HepG2 (cell line): ENCODE data around the gene LDLRAD3.

Experiments
- AKAP8 ChIP-seq: sonication (generic); formaldehyde crosslinking; IDR thresholded peaks from 2 replicates; pipeline ENCODE4 v1.5.1; 2020; ENCODE audit warnings: mild to moderate bottlenecking, missing genetic modification reagents
- BHLHE40 ChIP-seq: IDR thresholded peaks from 2 replicates; pipeline ENCODE4 v1.6.1; 2011; ENCODE audit warnings: low read length, improper control_type of control experiment
- FIP1L1 ChIP-seq: fragments of 200-400 bp; formaldehyde crosslinking; IDR thresholded peaks from 2 replicates; pipeline ENCODE4 v1.6.1; 2018; ENCODE audit warnings: low read depth, mild to moderate bottlenecking, low read length, moderate library complexity, borderline replicate concordance; ENCODE audit not compliant: insufficient read depth
- HDAC2 ChIP-seq: sonication (generic); formaldehyde crosslinking; IDR thresholded peaks from 2 replicates; pipeline ENCODE4 v1.4.0; 2020; ENCODE audit warnings: missing genetic modification reagents
- NFE2 ChIP-seq: sonication (generic); formaldehyde crosslinking; IDR thresholded peaks from 2 replicates; pipeline ENCODE4 v1.4.0; 2020; ENCODE audit warnings: missing genetic modification reagents
- NFYB ChIP-seq: sonication (generic); formaldehyde crosslinking; IDR thresholded peaks from 2 replicates; pipeline ENCODE4 v1.4.0; 2020; ENCODE audit warnings: missing genetic modification reagents
- POLR2A ChIP-seq, 2 experiments: IDR thresholded peaks; 2 replicates each; pipeline ENCODE4 v1.6.1; 2011; ENCODE audit warnings: low read depth in 2 of 2, low read length in 2 of 2, mild to moderate bottlenecking in 1 of 2, moderate library complexity in 1 of 2; ENCODE audit not compliant: insufficient read depth in 1 of 2
- RBFOX2 ChIP-seq: fragments of 200-400 bp; formaldehyde crosslinking; IDR thresholded peaks from 2 replicates; pipeline ENCODE4 v1.6.1; 2017; ENCODE audit warnings: low read depth, mild to moderate bottlenecking, low read length
- TF ChIP-seq, protein P1 (sequence below): sonication (generic); formaldehyde crosslinking; IDR thresholded peaks from 2 replicates; pipeline ENCODE4 v1.8.1; 2023; ENCODE audit warnings: mild to moderate bottlenecking, missing genetic modification reagents, borderline replicate concordance
- TF ChIP-seq, protein P2 (sequence below): sonication (generic); formaldehyde crosslinking; IDR thresholded peaks from 2 replicates; pipeline ENCODE4 v1.8.1; 2023; ENCODE audit warnings: missing genetic modification reagents, inconsistent platforms, borderline replicate concordance
- TF ChIP-seq, protein P3 (sequence below): sonication (generic); formaldehyde crosslinking; IDR thresholded peaks from 2 replicates; pipeline ENCODE4 v1.5.1; 2020; ENCODE audit warnings: missing genetic modification reagents, mild to moderate bottlenecking, borderline replicate concordance

- TF ChIP-seq, protein P1, sequence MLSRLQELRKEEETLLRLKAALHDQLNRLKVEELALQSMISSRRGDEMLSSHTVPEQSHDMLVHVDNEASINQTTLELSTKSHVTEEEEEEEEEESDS (CRISPR knock-in tag), result no peak
- TF ChIP-seq HDAC2 (CRISPR knock-in tag), result no peak
- TF ChIP-seq FIP1L1, result no peak
- no peak for TF ChIP-seq POLR2A (IDR thresholded peaks at IDR 0.05; ENCODE audit: insufficient read depth in 1 of 2, low read depth in 2 of 2, low read length in 2 of 2)
- TF ChIP-seq, protein P2, sequence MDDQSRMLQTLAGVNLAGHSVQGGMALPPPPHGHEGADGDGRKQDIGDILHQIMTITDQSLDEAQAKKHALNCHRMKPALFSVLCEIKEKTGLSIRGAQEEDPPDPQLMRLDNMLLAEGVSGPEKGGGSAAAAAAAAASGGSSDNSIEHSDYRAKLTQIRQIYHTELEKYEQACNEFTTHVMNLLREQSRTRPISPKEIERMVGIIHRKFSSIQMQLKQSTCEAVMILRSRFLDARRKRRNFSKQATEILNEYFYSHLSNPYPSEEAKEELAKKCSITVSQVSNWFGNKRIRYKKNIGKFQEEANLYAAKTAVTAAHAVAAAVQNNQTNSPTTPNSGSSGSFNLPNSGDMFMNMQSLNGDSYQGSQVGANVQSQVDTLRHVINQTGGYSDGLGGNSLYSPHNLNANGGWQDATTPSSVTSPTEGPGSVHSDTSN, result no peak
- TF ChIP-seq, protein P3, sequence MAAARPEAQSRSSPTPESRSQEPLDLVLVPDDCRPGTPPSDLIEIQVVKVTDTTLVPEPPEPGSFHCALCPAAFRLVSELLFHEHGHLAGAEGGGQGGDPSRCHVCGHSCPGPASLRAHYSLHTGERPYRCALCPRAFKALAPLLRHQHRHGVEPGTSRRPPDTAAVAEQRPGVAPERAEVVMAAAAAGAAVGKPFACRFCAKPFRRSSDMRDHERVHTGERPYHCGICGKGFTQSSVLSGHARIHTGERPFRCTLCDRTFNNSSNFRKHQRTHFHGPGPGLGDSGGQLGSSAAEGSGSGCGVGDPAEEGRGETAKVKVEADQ, result no peak
- no peak for TF ChIP-seq BHLHE40
- TF ChIP-seq AKAP8 (CRISPR knock-in tag), result no peak
- no peak for TF ChIP-seq RBFOX2
- TF ChIP-seq NFE2, result no peak
- no peak for TF ChIP-seq NFYB
Measured at GRCh38 chr11:36109850-36110606, 166.2 kb downstream of the LDLRAD3 start.
